ENCODE results near the gene PRCD. TPM values are rescaled to one million over a fixed set of nuclear protein-coding genes. Genes with fewer than 3 reads are reported as not detected.
"Not testable (repeated sequence)": the region's sequence is repeated elsewhere in the genome, so short reads cannot be mapped to it uniquely, and the experiment has no call there.

The PRCD gene
- total and polyA plus RNA-seq, 12 donors: 1.5 to 17.3 (median 2.6) TPM

- Histone ChIP-seq H3K36me3 (peaks cover 0 to 37% (median 0%) of the 10 kb centered on the region in 9 donors), H3K27me3 (no peaks in the 10 kb centered on the region), H3K4me3 (peak overlapping the region; percentile 49 to 88 (median 76)), H3K4me1 (peaks cover 0 to 73% (median 59%) of the 10 kb centered on the region in 9 donors), H3K9me3 (no peaks in the 10 kb centered on the region), H3K27ac (peak overlapping the region; percentile 70 to 94 (median 83))
- ATAC-seq: peak in 6 of 8 donors; percentile 31 to 68 (median 52)
- TF ChIP-seq CTCF (IDR thresholded peaks at IDR 0.05): peak in 8 of 9 donors; percentile 30 to 78 (median 58)
- DNase-seq: no peak
- intact Hi-C loops (cut with DNase I): loop anchor here in 9 of 10 donors (1.0 to 10.0 kb wide), 8 partner anchors 64 to 156 kb away; partner anchors contain the start of gene MXRA7 (in 5 of the 9)
- 1% methylated on average over 14 of the region's 14 CpGs for WGBS, 2 donors
Measured at GRCh38 chr17:76558198-76559095, 18.6 kb downstream of the PRCD start.

DNA sequence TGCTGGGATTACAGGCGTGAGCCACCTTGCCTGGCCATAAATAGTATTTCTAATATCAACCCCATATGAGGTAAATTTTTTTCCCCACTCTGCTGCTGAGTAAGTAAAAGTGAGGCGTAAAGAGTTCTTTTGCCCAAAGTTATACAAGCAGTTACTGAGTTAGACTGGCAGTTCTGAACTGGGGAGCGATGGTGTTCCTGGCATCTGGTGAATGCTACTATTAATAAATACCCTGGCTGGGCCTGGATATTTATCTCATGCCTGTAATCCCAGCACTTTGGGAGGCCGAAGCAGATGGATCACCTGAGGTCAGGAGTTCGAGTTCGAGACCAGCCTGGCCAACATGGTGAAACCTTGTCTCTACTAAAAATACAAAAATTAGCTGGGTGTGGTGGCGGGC lies 19.6 kb downstream of the PRCD start:
- H3K27ac ChIP-seq: peak overlapping the region in 8 of 10 donors; percentile 44 to 94 (median 84)
- peaks cover 0 to 67% (median 55%) of the 10 kb centered on the region in 9 donors for H3K4me1 ChIP-seq
- H3K27me3 ChIP-seq, H3K9me3 ChIP-seq, DNase-seq: not testable (repeated sequence)
- intact Hi-C loops (cut with DNase I): loop anchor here in 9 of 10 donors (2.0 to 10.0 kb wide), 7 partner anchors 63 to 155 kb away; partner anchors contain the start of gene MXRA7 (in 5 of the 9)
- 64 to 72% methylated on average over 7 of the region's 7 CpGs for WGBS, 2 donors
- peak overlapping the region in 3 of 10 donors; percentile 76 to 88 (median 84) for H3K4me3 ChIP-seq
- H3K36me3 ChIP-seq: peaks cover 0 to 46% (median 0%) of the 10 kb centered on the region in 9 donors
- peak in 4 of 8 donors; percentile 22 to 53 (median 42) for ATAC-seq

GRCh38 chr17:76560036-76560876 lies 20.4 kb downstream of the PRCD start:
- peak overlapping the region in 1 of 10 donors; percentile 10 for H3K4me3 ChIP-seq
- H3K4me1 ChIP-seq: peaks cover 0 to 66% (median 55%) of the 10 kb centered on the region in 9 donors
- DNase-seq (no peak), ATAC-seq (no peak)
- intact Hi-C loops (cut with DNase I): loop anchor here in 1 of 10 donors (10.0 kb wide), 1 partner anchor 65 kb away; no protein-coding TSS in a partner anchor
- peak overlapping the region in 8 of 10 donors; percentile 44 to 94 (median 84) for H3K27ac ChIP-seq
- H3K27me3 ChIP-seq: no peaks in the 10 kb centered on the region
- no peak for TF ChIP-seq CTCF (IDR thresholded peaks at IDR 0.05)
- 89 to 90% methylated on average over 10 of the region's 10 CpGs for WGBS, 2 donors
- no peaks in the 10 kb centered on the region for H3K9me3 ChIP-seq
- H3K36me3 ChIP-seq: peaks cover 0 to 54% (median under 1%) of the 10 kb centered on the region in 9 donors

- Histone ChIP-seq H3K4me1 (peaks cover 0 to 66% (median 55%) of the 10 kb centered on the region in 9 donors), H3K27me3 (no peaks in the 10 kb centered on the region), H3K9me3 (no peaks in the 10 kb centered on the region), H3K36me3 (peaks cover 0 to 60% (median 6%) of the 10 kb centered on the region in 9 donors), H3K4me3 (peak overlapping the region in 1 of 10 donors; percentile 10), H3K27ac (peak overlapping the region in 6 of 10 donors; percentile 9 to 94 (median 77))
- intact Hi-C loops (cut with DNase I): loop anchor here in 1 of 10 donors (10.0 kb wide), 1 partner anchor 64 kb away; no protein-coding TSS in a partner anchor
- no peak for DNase-seq
- 73 to 87% methylated on average over 6 of the region's 6 CpGs for WGBS, 2 donors
- TF ChIP-seq CTCF (IDR thresholded peaks at IDR 0.05): no peak
- ATAC-seq: no peak
Measured at GRCh38 chr17:76560877-76561221, 21.0 kb downstream of the PRCD start.
